GM19452 (cell line): ENCODE results near the gene FAM53B.
"Not testable (repeated sequence)": the region's sequence is repeated elsewhere in the genome, so short reads cannot be mapped to it uniquely, and the experiment has no call there.

Experiments
- ATAC-seq: cut with Tn5 transposase; IDR thresholded peaks from one replicate; pipeline ENCODE4 v1.9.1; 2021; ENCODE audit not compliant: unreplicated experiment

FAM53B gene

DNA sequence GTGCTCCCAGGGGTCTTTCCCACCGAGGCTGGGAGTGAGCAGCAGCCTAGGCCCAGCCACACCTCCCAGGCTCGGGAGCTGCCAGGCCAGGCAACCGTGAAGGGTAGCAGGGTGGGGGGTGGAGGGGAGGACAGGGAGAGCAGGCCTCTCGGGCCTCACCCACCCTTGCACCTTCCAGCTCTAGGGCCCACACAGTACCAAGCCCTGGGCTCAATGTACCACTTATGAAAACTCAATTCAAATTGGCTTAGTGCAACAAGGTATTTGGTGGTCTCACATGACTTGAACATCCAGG is 127.4 kb downstream of the FAM53B start:
- no peak for ATAC-seq

DNA sequence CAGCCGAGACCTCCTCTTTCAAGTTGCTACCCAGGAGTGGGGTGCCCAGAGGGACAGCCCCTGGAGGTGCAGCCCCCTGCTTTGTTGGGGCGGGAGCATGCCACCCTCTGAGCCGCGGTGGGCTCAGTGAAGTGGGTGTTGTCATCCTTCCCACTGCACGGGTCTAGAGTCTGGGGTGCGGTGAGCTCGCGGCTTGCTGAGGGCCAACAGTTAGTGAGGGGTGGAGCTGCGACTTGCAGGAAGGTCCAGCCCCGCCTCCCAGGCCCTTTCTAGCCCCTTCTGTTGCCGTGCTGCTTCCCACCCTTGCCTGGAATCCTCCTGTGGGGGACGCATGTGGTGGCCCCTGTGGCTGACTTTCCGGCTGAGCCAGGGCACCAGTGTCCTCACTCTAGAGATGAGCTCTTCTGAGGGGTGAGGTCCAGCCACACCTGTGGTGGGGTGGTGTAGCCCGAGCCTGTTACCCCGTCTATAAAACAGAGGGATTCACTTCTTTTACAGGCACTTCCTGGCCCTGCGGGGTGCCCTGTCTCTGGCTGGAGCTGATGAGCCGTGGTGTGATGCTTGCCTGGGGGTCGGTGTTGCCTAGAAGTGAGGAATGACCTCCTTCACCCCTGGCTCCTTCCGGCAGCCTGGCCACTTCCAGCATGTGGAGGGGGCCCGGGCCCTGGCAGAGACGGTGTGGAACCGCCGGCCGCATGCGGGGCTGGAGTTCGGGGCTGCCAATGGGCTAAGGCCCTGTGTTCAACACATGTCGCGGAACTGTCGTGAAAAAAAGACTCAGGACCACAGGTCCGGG is 127.9 kb downstream of the FAM53B start:
- no peak for ATAC-seq

DNA sequence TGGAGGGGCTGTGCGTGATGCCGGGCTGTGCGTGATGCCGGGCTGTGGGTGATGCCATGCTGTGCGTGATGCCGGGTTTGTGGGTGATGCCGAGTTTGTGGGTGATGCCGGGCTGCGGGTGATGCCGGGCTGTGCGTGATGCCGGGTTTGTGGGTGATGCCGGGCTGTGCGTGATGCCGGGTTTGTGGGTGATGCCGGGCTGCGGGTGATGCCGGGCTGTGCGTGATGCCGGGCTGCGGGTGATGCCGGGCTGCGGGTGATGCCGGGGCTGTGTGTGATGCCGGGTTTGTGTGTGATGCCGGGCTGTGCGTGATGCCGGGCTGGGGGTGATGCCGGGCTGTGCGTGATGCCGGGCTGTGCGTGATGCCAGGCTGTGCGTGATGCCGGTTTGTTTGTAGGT is 128.9 kb downstream of the FAM53B start:
- no peak for ATAC-seq

DNA sequence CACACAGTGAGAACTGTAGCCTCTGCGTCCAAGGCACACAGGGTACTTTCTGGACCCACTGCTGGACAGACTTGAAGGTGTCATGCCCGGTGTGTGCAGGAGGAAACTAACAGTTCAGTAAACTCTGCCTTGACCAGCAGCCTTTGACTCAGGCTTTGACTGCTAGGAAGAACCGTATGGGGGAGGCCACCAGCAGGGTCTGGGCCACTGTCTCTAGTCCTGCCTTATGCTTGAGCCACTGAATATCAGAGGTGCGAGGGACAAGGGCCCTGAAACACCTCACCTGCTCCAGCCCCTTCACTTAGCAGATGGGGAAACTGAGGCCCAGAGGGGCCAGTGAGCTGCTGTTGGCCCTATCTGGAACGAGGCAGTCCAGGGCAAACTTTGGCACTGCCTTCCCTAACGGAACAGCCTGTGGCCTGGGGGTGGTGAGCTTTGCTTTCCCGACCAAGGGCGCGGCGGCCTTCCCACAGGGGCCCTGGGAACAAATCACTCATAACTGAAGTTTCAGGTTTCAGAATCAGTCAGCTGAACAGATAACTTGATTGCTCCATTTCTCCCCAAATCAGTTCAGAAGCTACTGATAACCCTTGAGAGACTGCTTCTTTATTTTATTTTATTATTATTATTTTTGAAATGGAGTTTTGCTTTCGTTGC is 130.0 kb downstream of the FAM53B start:
- peak; percentile 47 for ATAC-seq

DNA sequence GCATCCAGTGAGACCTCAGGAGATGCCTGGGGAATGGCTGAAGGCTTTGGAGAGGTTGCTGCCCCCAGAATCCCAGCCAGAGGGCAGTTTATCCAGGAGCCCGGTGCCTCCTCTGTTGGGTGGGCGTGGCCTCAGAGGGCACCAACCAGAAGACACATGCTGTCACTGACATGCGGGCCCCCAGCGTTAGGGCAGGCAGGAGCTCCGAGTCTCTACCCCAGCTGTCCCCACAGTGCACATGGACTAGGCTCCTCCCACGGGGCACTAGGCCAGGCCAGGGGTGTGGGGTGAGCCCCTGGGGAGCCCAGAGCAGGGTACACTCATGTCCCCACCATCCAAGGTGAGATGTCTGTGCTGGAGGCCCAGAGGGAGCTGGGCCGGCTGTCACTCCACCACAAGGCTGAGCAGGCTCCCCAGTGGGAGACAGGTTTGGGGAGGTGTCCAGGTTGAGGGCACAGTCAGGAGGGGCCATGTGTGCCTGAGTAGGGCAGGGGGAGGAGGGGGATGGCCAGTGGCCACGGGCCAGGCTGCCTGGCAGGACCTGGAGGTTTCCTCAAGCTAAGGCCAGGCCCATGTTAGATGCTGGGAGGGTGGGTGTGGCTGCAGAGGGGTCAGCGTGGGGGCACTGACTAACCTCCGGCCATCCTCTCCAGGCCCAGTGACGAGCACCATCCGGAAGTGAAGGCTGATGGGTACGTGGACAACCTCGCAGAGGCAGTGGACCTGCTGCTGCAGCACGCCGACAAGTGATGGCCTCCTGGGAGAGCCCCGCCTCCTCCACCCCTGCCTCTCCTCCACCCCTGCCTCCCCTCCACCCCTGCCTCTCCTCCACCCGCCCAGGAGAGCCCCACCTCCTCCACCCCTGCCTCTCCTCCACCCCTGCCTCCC is 131.3 kb downstream of the FAM53B start:
- no peak for ATAC-seq

DNA sequence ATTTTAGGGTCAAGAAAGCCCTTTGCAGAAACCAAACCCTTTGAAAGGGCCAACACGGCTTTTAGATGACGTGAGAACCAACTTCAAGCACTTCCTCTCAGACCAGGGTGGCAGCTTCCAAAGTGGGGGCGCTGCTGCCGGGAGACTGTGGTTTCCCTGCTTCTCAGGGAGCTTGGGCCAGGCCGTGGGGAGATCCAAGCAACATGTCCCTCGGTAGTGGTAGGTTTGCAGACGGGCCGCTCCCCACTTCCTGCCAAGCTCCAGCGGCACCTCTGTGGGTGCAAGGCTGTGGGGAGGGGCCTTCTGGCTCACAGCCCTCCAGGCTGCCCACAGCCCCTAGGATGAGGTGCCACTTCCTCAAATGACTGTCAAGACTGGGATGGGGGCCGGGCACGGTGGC is 132.4 kb downstream of the FAM53B start:
- ATAC-seq, result no peak

DNA sequence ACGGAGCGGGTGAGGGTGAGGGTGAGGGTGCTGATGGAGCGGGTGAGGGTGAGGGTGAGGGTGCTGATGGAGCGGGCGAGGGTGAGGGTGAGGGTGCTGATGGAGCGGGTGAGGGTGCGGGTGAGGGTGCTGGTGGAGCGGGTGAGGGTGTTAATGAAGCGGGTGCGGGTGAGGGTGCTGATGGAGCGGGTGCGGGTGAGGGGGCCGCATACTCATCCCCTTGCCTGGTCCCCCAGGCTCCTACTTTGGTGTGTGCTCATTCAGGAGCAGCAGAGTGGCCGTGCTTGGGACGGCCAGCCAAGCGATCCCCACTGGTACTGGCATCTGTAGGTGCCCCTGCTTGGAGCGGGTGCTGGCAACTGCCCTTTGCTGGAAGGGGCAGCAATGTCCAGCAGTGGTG is 133.3 kb downstream of the FAM53B start:
- not testable (repeated sequence) for ATAC-seq

DNA sequence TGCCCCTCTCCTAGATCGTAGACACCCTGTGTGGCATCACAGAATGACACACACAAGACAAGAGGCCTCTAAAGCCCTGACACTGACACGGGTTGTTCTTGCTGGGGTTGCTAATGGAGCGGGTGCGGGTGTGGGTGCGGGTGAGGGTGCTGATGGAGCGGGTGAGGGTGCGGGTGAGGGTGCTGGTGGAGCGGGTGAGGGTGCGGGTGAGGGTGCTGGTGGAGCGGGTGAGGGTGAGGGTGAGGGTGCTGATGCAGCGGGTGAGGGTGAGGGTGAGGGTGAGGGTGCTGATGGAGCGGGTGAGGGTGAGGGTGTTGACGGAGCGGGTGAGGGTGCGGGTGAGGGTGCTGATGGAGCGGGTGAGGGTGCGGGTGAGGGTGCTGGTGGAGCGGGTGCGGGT is 134.0 kb downstream of the FAM53B start:
- ATAC-seq, result not testable (repeated sequence)

DNA sequence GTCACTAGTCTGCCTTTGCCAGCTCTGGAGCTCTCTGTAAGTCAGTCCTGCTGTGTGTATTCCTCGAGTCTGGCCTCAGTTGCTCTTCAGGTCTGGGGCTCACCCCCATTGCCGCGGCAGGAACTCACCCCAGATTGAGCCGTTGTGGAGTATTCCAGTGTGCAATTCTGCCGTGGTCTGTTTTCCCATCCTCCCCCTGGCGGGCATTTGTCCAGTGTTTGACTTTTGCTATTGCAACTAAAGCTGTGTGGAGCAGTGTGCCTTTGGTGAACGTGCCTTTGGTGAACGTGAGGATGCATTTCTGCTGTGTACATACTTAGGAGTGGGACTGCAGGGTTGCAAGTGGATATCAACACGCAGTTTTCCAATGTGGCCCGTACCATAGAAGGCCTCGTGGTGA is 134.5 kb downstream of the FAM53B start:
- ATAC-seq, result no peak

DNA sequence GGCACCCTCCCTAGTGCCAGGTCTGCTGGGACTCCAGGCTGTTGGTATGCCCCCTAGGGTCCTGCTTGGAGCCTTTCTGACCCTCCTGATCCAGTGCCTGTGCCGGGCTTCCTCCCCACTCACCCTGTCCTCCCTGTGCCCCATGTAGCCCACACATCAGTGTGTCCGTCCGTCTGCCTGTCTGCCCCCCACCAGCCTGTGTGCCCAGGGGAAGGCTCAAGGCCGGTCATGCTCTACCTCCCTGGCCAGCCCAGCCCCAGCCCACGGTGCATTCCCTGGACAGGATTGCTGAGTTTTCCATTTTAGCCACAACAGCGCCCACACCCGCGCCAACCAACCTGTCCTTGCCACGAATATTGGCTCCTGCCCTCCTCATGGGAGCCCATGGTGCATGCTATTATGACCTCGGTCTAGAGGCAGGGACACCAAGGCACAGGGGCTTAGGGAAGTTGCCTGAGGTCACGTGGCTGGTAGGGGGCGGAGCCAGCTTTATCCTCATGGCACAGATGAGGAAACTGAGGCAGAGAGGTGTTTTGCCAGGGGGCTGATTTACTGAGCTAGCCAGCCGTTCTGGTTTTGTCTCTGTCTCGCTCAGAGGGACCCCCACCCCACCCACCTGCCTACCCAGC is 136.0 kb downstream of the FAM53B start:
- no peak for ATAC-seq

DNA sequence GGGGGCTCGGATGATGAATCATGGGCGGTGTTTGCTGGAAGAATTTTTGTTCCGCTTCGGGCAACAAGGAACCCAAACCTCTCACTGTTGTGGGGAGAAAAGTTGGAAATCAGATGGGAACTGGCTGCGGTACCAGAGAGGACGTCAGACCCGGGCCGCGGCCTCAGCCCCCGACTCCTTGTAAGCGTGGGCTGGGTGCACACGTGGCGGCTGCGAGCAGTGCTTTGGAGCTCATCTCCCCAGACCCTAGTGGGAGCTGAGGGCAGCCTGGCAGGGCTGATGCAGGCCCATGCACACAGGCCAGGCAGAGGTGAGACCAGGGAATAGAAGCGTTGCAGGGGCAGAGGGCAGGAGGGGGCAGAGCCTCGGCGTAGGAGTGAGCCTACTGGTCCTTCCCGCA is 136.5 kb downstream of the FAM53B start:
- no peak for ATAC-seq

DNA sequence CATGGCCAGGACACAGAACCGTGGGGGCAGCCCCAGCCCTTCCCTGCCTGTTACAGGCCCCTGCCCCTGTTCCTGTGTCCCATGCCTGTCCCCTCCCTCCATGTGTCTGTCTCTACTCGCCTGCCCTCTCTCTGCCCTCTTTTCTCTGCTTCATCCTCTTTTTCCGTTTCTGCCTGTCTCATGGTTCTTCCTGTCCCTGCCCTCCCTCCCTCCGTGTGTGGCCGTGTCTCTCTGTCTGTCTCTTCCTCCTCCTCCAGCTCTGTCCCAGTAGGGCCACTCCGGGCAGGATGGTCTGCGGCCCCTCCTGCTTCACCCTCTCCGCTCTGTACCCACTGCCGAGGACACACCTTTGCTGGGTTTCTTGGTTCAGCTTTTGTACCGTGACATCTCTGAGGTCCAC is 137.4 kb downstream of the FAM53B start:
- no peak for ATAC-seq

DNA sequence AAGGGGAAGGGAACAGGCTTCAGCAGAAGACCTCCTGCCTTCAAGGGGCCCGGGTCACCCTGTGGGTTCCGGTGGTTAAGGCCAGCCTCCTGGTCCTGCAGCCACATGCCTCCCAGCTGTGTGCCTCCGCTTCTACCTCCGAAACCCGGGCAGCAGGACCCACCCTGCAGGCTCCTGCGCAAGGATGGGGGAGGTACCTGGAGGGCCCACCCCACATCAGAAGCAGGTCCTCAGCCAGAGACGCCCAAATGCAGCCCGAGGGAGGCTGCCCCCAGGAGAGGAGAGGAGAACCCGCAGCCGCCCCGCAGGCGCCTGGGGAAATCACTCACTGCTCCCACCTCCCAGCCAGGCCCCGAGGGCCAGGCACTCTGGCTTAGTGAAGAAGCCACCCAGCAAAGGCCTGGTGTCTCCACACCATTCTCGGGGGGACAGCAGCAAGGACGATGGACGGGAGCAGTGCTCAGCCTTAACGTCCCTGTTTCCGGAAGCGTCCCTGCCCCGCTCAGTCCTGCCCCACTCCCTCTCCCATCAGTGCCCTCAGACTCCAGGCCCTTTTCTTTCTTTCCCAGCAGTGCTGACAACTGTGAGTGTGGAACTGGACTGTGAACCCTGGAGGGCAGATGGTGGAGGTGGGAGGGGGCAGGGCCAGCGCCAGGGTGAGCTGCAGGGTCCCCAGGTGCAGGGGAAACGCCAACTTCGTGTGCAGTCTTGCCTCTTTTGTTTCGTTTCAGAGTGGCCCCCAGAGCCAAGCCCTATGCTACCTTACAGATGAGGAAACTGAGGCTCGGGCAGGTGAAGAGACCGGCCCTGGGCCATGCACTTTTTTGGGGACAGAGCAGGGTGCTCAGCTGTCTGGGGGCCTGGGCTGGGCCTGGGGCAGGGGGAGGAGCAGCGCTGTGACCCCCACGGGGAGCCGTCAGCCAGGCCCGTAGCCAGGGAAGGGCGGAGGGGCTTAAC is 138.0 kb downstream of the FAM53B start:
- no peak for ATAC-seq

DNA sequence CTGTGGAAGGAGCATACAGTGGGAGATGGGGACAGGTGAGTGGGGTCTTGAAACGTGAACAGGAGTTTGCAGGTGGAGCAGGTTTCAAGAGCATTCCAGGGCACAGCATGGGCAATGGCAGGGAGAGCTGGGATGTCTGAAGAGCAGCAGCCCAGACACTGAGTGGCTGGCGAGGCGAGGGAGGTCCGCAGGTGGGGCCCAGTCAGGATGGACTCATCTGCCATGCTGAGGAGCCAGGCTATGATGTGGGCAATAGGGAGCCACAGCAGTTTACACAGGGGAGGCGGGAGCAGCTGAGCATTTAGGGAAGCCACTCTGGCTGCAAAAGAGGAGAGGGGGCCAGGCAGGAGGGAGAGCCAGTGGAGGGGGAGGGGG is 138.7 kb downstream of the FAM53B start:
- ATAC-seq, result no peak

DNA sequence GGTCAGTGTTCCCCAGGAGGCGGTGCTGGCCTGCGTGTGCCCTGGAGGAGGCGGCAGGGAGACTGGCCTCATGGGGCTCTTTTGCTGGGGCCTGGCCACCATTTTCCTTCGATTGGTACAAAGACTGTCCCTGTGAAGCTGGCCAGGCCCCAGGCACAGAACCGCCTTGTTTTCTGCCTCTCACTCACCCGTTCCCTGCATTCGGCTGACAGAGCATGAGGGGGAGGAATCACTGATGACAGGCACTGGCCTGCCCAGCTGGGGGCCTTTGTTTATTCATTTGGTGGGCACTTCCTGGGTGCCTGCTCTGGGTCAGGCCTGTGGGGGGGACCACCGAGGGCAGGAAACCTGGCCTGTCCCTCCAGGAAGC is 139.2 kb downstream of the FAM53B start:
- ATAC-seq, result no peak

DNA sequence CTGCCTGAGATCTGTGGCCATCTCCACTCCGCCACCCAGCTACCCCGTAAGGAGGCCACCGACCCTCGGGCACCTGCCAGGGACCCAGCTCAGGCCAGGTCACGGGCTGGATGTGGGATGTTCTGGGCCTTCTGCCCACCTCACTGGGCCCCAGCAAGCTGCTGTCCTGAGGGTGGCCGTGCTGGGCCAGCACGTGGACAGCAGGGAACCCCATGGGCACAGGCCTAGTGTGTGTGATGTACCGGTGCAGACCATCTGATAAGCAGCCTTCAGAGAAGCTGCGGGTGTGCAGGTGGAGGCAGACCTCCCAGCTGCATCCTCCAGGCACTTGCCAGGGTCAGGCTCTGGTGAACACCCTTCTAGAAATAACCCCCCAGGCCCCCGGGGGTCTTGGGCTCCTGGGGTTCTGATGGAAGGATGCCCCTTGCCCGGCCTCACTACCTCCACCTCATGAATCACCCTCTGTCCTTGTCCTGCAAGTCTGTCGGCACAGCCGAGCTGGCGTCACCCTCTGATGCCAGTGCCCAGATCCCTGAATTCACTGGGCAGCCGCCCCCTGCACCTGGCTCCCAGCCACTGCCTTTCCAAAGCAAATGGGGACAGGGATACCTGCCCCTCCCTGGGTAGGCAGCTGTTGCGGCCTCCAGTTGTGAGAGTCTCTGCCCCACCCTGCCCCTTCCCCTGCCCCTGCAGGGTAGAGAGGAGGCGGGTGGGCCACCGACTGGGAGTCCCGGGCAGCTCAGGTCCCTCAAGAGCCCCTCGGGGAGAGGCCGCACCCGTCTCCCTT is 139.8 kb downstream of the FAM53B start:
- ATAC-seq, result no peak

DNA sequence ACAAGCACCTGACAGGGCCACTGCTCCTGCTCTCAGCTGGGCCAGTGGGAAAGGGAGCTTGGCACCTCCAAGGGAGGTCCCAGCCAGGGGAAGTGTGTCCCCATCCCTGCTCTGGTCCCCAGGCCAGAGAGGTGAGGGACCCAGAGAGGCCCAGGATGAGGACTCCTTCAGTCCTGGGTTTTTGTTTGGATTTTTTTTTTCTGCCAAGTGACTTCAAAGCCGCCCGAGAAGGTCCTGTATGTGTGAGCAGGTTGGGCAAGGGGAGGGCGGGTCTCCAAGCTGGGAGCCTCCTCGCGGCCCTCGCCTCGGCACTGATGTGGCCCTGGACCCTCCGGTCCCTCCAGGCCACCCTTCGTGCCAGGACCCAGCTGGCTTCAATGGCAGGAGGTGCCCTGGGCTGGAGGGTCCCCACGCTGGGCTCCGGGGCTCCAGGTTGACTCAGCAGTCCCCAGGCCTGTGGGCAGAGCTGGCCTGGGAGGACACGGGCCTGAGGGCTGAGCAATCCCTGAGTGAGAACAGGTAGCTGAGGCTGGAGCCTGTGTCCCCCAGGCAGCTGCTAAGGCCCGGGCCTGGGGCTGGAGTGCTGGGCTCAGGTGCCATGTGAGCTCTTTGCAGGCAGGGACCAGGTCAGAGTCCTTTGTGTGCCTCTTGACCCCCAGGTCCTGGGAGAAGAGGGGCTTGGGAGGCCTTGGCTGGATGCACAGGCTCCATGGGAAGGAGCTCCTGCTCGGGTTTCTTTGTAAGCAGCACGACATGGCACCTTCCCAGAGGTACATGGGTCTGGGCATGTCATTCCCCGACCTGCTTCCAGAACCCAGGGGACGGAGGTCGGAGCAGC is 140.6 kb downstream of the FAM53B start:
- ATAC-seq, result no peak

DNA sequence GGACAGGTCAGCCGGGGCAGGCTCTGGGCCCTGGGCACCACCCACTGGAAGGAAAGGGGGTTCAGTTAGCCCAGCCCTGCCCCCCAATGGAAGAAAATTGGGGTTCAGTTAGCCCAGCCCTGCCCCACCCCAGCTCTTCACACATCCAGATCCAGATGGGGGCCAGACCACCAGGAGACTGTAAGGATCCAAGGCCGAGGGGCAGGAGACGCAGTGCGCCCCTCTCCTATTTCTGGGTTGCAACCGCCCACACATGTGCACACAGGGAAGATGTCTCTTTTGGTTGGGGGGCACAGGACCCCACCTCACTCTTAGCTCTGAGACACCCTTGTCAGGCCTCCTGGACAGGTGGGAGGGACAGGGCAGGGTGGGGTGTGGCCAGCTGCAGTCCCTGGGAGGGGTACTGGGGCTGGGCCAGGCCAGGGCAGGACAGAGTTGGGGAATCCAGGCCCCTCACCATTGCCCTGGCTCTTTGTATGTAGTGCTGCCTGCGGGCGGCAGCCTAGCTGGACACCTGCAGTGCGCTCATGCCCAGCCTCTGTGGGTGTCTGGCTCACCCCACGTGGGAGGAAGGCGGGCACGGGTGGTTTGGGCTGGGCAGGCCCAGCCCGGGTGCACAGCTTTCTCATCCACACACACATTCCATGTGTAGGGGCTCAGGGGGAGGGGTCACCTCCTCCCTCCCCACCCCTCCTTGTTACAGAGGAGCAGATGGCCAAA is 141.4 kb downstream of the FAM53B start:
- ATAC-seq, result no peak
